ENCODE results near the gene PDLIM5. TPM values are rescaled to one million over a fixed set of nuclear protein-coding genes. Genes with fewer than 3 reads are reported as not detected.

PDLIM5 gene
- total RNA-seq, 1 experiment from 2014 or later, result 58.0 TPM

GRCh38 chr4:94582517-94582916 lies 130.8 kb downstream of the PDLIM5 start:
- Histone ChIP-seq H3K56ac (ENCODE audit: insufficient read length, low read depth, low read length) (no peak overlapping the region), H3K27ac (ENCODE audit: insufficient read length, low read depth, low read length) (no peak overlapping the region), H2BK20ac (ENCODE audit: low read depth, low read length, poor library complexity, severe bottlenecking) (no peak overlapping the region), H4K91ac (ENCODE audit: insufficient read length, low read depth, low read length) (no peak overlapping the region), H2AFZ (ENCODE audit: low read length) (no peak overlapping the region), H3T11ph (ENCODE audit: low read length) (no peak overlapping the region), H3K18ac (ENCODE audit: insufficient read length, low read depth, low read length) (no peak overlapping the region), H3K27me3 (ENCODE audit: insufficient read depth, low read length) (no peaks in the 10 kb centered on the region), H3K9me3 (ENCODE audit: control insufficient read depth, low read depth, low read length) (no peaks in the 10 kb centered on the region), H3K23ac (ENCODE audit: insufficient read length, low read depth, low read length) (no peak overlapping the region), H3K4ac (ENCODE audit: low read depth, low read length) (no peak overlapping the region), H2BK12ac (ENCODE audit: insufficient read length, low read depth, low read length) (no peak overlapping the region), H2BK120ac (ENCODE audit: low read depth, low read length, poor library complexity, severe bottlenecking) (no peak overlapping the region), H4K5ac (ENCODE audit: insufficient read length, low read depth, low read length) (no peak overlapping the region), H3K79me1 (ENCODE audit: insufficient read depth, low read depth, low read length, poor library complexity, severe bottlenecking) (no peaks in the 10 kb centered on the region), H3K4me1 (ENCODE audit: insufficient read depth, low read length) (no peaks in the 10 kb centered on the region), H3K79me2 (ENCODE audit: insufficient read depth, low read length) (no peaks in the 10 kb centered on the region), H3K14ac (ENCODE audit: insufficient read depth, low read length) (no peak overlapping the region), H2AK5ac (ENCODE audit: insufficient read length, low read length) (no peak overlapping the region), H2BK15ac (ENCODE audit: low read depth, low read length) (no peak overlapping the region), H3K4me2 (ENCODE audit: insufficient read depth, insufficient read length, low read length) (no peak overlapping the region), H3K9ac (ENCODE audit: extremely low read depth, insufficient read length, low read length) (no peak overlapping the region), H4K8ac (replicated peaks; ENCODE audit: insufficient read length, low read depth, low read length) (no peak overlapping the region), H3K23me2 (ENCODE audit: insufficient read length, low read depth, low read length, poor library complexity, severe bottlenecking) (no peaks in the 10 kb centered on the region), H4K20me1 (ENCODE audit: control insufficient read depth, insufficient read depth, insufficient read length) (no peaks in the 10 kb centered on the region), H2BK5ac (ENCODE audit: insufficient read length, low read length) (no peak overlapping the region)
- Mint-ChIP-seq H3K27me3 (ENCODE audit: low read depth) (no peaks in the 10 kb centered on the region), H3K9me3 (no peaks in the 10 kb centered on the region), H3K4me3 (no peak overlapping the region), H3K4me1 (peaks cover under 1% of the 10 kb centered on the region in 2 experiments; a peak in 1 of 4 replicates), H3K36me3 (ENCODE audit: insufficient read depth in 1 of 3, low read depth in 3 of 3) (peaks cover 0 to 2% (median 0%) of the 10 kb centered on the region in 3 experiments; a peak in 2 of 7 replicates), H3K27ac (no peak overlapping the region)
- DNase-seq, result no peak
- TF ChIP-seq, protein P1, sequence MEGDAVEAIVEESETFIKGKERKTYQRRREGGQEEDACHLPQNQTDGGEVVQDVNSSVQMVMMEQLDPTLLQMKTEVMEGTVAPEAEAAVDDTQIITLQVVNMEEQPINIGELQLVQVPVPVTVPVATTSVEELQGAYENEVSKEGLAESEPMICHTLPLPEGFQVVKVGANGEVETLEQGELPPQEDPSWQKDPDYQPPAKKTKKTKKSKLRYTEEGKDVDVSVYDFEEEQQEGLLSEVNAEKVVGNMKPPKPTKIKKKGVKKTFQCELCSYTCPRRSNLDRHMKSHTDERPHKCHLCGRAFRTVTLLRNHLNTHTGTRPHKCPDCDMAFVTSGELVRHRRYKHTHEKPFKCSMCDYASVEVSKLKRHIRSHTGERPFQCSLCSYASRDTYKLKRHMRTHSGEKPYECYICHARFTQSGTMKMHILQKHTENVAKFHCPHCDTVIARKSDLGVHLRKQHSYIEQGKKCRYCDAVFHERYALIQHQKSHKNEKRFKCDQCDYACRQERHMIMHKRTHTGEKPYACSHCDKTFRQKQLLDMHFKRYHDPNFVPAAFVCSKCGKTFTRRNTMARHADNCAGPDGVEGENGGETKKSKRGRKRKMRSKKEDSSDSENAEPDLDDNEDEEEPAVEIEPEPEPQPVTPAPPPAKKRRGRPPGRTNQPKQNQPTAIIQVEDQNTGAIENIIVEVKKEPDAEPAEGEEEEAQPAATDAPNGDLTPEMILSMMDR (conservative IDR thresholded peaks at IDR 0.05), result no peak
- no CpG with 5 or more reads among the region's 2 CpGs for WGBS (ENCODE audit: extremely low coverage, insufficient read length, low lambda C conversion rate)

Data from H9 (cell line).